Measurements from ENCODE around the gene GPX3. TPM values are rescaled to one million over a fixed set of nuclear protein-coding genes. Genes with fewer than 3 reads are reported as not detected.

The GPX3 gene
- total RNA-seq, 3 donors from 2014 or later, result 44.6 to 460 (median 147) TPM

DNA sequence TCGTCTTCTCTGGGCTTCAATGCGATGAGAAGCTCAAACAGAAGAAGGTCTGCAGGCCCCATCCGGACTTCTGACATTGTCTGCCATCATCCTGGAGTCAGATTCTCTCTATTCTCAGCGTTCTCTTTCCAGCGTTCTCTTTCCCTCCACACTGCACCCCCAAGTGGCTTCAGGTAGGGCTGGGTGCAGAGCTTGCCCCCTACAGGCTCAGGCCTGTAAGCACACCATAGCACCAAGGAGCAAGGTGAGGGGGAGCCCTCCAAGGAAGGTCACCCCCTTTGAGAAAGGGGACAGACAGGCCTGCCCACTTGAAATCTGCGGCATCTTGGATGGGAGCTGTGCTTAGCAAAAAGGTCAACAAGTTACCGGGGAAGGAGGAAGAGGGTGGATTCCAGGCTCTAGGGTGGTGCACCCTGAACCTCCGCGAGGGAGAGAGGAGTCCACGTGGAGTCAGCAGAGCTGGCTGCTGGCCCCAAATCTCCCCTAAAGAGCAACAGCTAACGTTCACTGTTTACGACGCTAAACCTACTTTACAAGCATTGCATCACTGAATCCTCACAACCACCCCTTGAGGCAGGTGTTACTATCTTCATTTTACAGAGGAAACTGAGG, 27.5 kb downstream of the GPX3 start:
- no peak overlapping the region for H3K4me3 ChIP-seq
- H3K4me1 ChIP-seq (ENCODE audit: low read depth), result no peaks in the 10 kb centered on the region
- TF ChIP-seq, protein P1, sequence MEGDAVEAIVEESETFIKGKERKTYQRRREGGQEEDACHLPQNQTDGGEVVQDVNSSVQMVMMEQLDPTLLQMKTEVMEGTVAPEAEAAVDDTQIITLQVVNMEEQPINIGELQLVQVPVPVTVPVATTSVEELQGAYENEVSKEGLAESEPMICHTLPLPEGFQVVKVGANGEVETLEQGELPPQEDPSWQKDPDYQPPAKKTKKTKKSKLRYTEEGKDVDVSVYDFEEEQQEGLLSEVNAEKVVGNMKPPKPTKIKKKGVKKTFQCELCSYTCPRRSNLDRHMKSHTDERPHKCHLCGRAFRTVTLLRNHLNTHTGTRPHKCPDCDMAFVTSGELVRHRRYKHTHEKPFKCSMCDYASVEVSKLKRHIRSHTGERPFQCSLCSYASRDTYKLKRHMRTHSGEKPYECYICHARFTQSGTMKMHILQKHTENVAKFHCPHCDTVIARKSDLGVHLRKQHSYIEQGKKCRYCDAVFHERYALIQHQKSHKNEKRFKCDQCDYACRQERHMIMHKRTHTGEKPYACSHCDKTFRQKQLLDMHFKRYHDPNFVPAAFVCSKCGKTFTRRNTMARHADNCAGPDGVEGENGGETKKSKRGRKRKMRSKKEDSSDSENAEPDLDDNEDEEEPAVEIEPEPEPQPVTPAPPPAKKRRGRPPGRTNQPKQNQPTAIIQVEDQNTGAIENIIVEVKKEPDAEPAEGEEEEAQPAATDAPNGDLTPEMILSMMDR (IDR thresholded peaks at IDR 0.05), result peak; percentile 58
- no peaks in the 10 kb centered on the region for H3K9me3 ChIP-seq
- DNase-seq, result peak in 2 of 3 donors; percentile 35 to 38
- ATAC-seq, result peak; percentile 65
- intact Hi-C loops (cut with DNase I, micrococcal nuclease), result loop anchor here in 1 of 2 donors (5.0 kb wide), 1 partner anchor 46 kb away; no protein-coding TSS in a partner anchor
- peaks cover 12% of the 10 kb centered on the region for H3K36me3 ChIP-seq (ENCODE audit: low read depth)

GRCh38 chr5:151048526-151048925, 28.1 kb downstream of the GPX3 start:
- DNase-seq, result peak in 2 of 3 donors; percentile 11 to 33
- intact Hi-C loops (cut with DNase I, micrococcal nuclease), result loop anchor here in 1 of 2 donors (5.0 kb wide), 1 partner anchor 46 kb away; no protein-coding TSS in a partner anchor
- Histone ChIP-seq H3K4me1 (ENCODE audit: low read depth) (no peaks in the 10 kb centered on the region), H3K4me3 (no peak overlapping the region), H3K9me3 (no peaks in the 10 kb centered on the region), H3K36me3 (ENCODE audit: low read depth) (peaks cover 9% of the 10 kb centered on the region)
- no peak for ATAC-seq
- TF ChIP-seq, protein P1 (IDR thresholded peaks at IDR 0.05), result no peak

DNA sequence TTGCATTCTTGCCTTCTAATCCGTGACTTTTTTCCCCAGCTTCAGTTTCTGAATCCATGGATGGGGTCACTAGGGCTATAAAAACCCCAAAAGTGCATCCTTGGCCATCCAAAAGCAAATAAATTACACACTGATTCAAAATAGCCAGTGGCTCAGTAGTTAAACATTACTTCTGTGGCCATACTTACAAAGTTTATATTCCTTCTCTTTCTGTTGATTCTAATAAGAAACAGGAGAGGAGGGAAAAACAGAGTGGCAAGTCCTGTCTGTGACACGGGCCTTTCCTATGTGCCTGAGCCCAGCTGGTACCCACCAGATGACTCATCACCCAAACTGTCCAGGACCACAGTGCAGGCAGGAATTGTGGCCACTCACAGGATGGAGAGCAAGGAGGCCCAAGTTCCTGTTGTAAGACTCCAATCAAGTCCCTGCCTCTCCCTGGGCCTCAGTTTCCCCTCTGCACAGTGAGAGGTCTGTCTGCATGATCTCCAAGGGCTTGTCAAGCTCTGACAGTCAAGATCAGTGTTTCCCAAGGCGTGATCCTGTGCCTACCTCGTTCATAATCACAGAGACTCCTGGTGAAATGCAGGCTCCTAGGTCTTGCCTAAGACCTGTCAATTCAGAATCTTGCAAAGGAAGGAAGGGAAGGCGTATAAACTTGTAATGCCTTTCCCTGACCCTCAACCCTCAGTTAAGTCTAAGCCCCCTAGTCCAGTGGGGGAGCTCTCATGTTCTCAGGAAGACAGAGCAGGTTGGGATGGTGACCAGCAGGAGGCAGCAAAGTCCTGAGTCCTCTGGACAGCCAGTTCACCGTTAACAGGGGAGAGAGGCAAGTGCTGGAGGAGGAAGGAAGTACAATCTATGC, 30.9 kb downstream of the GPX3 start:
- no peak overlapping the region for H3K4me3 ChIP-seq
- H3K9me3 ChIP-seq, result no peaks in the 10 kb centered on the region
- TF ChIP-seq, protein P1 (IDR thresholded peaks at IDR 0.05), result peak; percentile 66
- DNase-seq (peak; percentile 71 to 93 (median 85)), ATAC-seq (peak; percentile 76)
- H3K36me3 ChIP-seq (ENCODE audit: low read depth), result peaks cover 5% of the 10 kb centered on the region
- H3K4me1 ChIP-seq (ENCODE audit: low read depth), result peaks cover 9% of the 10 kb centered on the region
- intact Hi-C loops (cut with DNase I, micrococcal nuclease), result loop anchor here (1.0 to 5.0 kb wide), 2 partner anchors 64 to 66 kb away; no protein-coding TSS in a partner anchor

- Histone ChIP-seq H3K4me1 (ENCODE audit: low read depth) (peaks cover 9% of the 10 kb centered on the region), H3K9me3 (no peaks in the 10 kb centered on the region), H3K36me3 (ENCODE audit: low read depth) (peaks cover 4% of the 10 kb centered on the region), H3K4me3 (no peak overlapping the region)
- TF ChIP-seq, protein P1 (IDR thresholded peaks at IDR 0.05), result no peak
- ATAC-seq, result no peak
- intact Hi-C loops (cut with DNase I, micrococcal nuclease), result loop anchor here (1.0 to 5.0 kb wide), 2 partner anchors 63 to 65 kb away; no protein-coding TSS in a partner anchor
- peak in 1 of 3 donors; percentile 34 for DNase-seq
These were observed 31.7 kb downstream of the GPX3 start for GRCh38 chr5:151051931-151052608.

GRCh38 chr5:151052836-151053235, 32.4 kb downstream of the GPX3 start:
- intact Hi-C loops (cut with DNase I, micrococcal nuclease), result loop anchor here in 1 of 2 donors (5.0 kb wide), 1 partner anchor 64 kb away; no protein-coding TSS in a partner anchor
- Histone ChIP-seq H3K4me3 (no peak overlapping the region), H3K4me1 (ENCODE audit: low read depth) (peaks cover 9% of the 10 kb centered on the region), H3K36me3 (ENCODE audit: low read depth) (no peaks in the 10 kb centered on the region), H3K9me3 (no peaks in the 10 kb centered on the region)
- DNase-seq, result peak in 1 of 3 donors; percentile 31
- ATAC-seq, result no peak
- TF ChIP-seq, protein P1 (IDR thresholded peaks at IDR 0.05), result no peak
